ENCODE results near the gene SFXN5. TPM values are rescaled to one million over a fixed set of nuclear protein-coding genes. Genes with fewer than 3 reads are reported as not detected.
"Not testable (repeated sequence)": the region's sequence is repeated elsewhere in the genome, so short reads cannot be mapped to it uniquely, and the experiment has no call there.

SFXN5 gene
- total RNA-seq (2014; rRNA removed; shearing (Covaris generic)): 17.0 and 20.5 TPM in 2 replicates

- H3K27me3 ChIP-seq: no peaks in the 10 kb centered on the region
- no peaks in the 10 kb centered on the region for H3K36me3 ChIP-seq
- DNase-seq: peak; percentile 98 to 99
- no peaks in the 10 kb centered on the region for H3K9me3 ChIP-seq (replicated peaks)
- H3K4me3 ChIP-seq: peak within 1 kb of the TSS; percentile 94
- H3K27ac ChIP-seq: peak within 1 kb of the TSS; percentile 92
- peaks cover 2% of the 10 kb centered on the region; the same call in 1 of the 2 replicates for H3K4me1 ChIP-seq
Observed at GRCh38 chr2:73071360-73072128, at the start of gene SFXN5. Gene SFXN5, minus strand, starts transcription at chr2:73071712. Its CDS starts 7 bp downstream, at chr2:73071705.

GRCh38 chr2:73119611-73120239 lies 48.2 kb upstream of the SFXN5 start:
- not testable (repeated sequence) for H3K36me3 ChIP-seq; H3K27ac ChIP-seq; H3K4me1 ChIP-seq; H3K9me3 ChIP-seq (replicated peaks); DNase-seq; H3K4me3 ChIP-seq
- peaks cover 10% of the 10 kb centered on the region; the same call in 1 of the 2 replicates for H3K27me3 ChIP-seq

- no peak for DNase-seq
- Histone ChIP-seq H3K36me3 (no peaks in the 10 kb centered on the region), H3K9me3 (replicated peaks) (0 out of 2 replicates have a peak, but pooled peaks cover 4% of the 10 kb centered on the region), H3K4me3 (no peak overlapping the region), H3K4me1 (no peaks in the 10 kb centered on the region), H3K27me3 (peaks cover 7% of the 10 kb centered on the region; the same call in 1 of the 2 replicates), H3K27ac (no peak overlapping the region)
Observed at GRCh38 chr2:73117441-73117840, 45.9 kb upstream of the SFXN5 start.

- Histone ChIP-seq H3K36me3 (no peaks in the 10 kb centered on the region), H3K27ac (no peak overlapping the region), H3K27me3 (peaks cover 7% of the 10 kb centered on the region; the same call in 1 of the 2 replicates), H3K9me3 (replicated peaks) (0 out of 2 replicates have a peak, but pooled peaks cover 4% of the 10 kb centered on the region), H3K4me1 (no peaks in the 10 kb centered on the region; the same call in 1 of the 2 replicates), H3K4me3 (no peak overlapping the region)
- no peak for DNase-seq
Observed at GRCh38 chr2:73116182-73116960, 44.9 kb upstream of the SFXN5 start.

- H3K27ac ChIP-seq: no peak overlapping the region
- DNase-seq: peak in 1 of 2 experiments; percentile 27
Observed at GRCh38 chr2:73114273-73114867, 42.9 kb upstream of the SFXN5 start.

GRCh38 chr2:73112913-73113854 lies 41.7 kb upstream of the SFXN5 start, which contains the start of gene RAB11FIP5:
Gene RAB11FIP5, minus strand, starts transcription at chr2:73112948. Its CDS starts 171 bp downstream, at chr2:73112777.
- peak; percentile 70 to 81 for DNase-seq
- H3K4me1 ChIP-seq: peaks cover 5% of the 10 kb centered on the region
- H3K27ac ChIP-seq: peak within 1 kb of the TSS; percentile 67
- peak within 1 kb of the TSS; percentile 85 for H3K4me3 ChIP-seq
- H3K27me3 ChIP-seq: no peaks in the 10 kb centered on the region
- no peaks in the 10 kb centered on the region for H3K9me3 ChIP-seq (replicated peaks)
- H3K36me3 ChIP-seq: no peaks in the 10 kb centered on the region

More at GRCh38 chr2:73114273-73114867, 42.9 kb upstream of the SFXN5 start:
- H3K9me3 ChIP-seq (replicated peaks): no peaks in the 10 kb centered on the region
- H3K4me3 ChIP-seq: no peak overlapping the region
- H3K27me3 ChIP-seq: peaks cover 3% of the 10 kb centered on the region; the same call in 1 of the 2 replicates
- no peaks in the 10 kb centered on the region for H3K36me3 ChIP-seq
- H3K4me1 ChIP-seq: peaks cover 5% of the 10 kb centered on the region

- no peak overlapping the region for H3K27ac ChIP-seq
- H3K36me3 ChIP-seq: no peaks in the 10 kb centered on the region
- no peaks in the 10 kb centered on the region for H3K9me3 ChIP-seq (replicated peaks)
- no peak for DNase-seq
- peaks cover 14% of the 10 kb centered on the region for H3K4me1 ChIP-seq
- H3K27me3 ChIP-seq: no peaks in the 10 kb centered on the region
- peak overlapping the region; percentile 85 for H3K4me3 ChIP-seq
Observed at GRCh38 chr2:73112026-73112912, 40.8 kb upstream of the SFXN5 start.

- Histone ChIP-seq H3K4me1 (peaks cover 19% of the 10 kb centered on the region), H3K27me3 (no peaks in the 10 kb centered on the region), H3K36me3 (no peaks in the 10 kb centered on the region), H3K4me3 (peak overlapping the region; percentile 85), H3K27ac (no peak overlapping the region), H3K9me3 (replicated peaks) (no peaks in the 10 kb centered on the region)
- DNase-seq: peak in 1 of 2 experiments; percentile 48
Observed at GRCh38 chr2:73111073-73112025, 39.8 kb upstream of the SFXN5 start.

GRCh38 chr2:73110168-73111072 lies 38.9 kb upstream of the SFXN5 start:
- Histone ChIP-seq H3K36me3 (no peaks in the 10 kb centered on the region), H3K4me1 (peaks cover 19% of the 10 kb centered on the region), H3K27ac (no peak overlapping the region), H3K4me3 (no peak overlapping the region), H3K27me3 (no peaks in the 10 kb centered on the region), H3K9me3 (replicated peaks) (no peaks in the 10 kb centered on the region)
- DNase-seq: peak in 1 of 2 experiments; percentile 43

- H3K4me3 ChIP-seq: no peak overlapping the region
- no peaks in the 10 kb centered on the region for H3K36me3 ChIP-seq
- H3K4me1 ChIP-seq: peaks cover 19% of the 10 kb centered on the region
- H3K9me3 ChIP-seq (replicated peaks): no peaks in the 10 kb centered on the region
- H3K27me3 ChIP-seq: no peaks in the 10 kb centered on the region
- H3K27ac ChIP-seq: no peak overlapping the region
- DNase-seq: no peak
Observed at GRCh38 chr2:73109431-73110167, 38.1 kb upstream of the SFXN5 start.
